NT2/D1 (cell line): ENCODE results near the gene NXPH4.

Source experiments
- SUZ12 ChIP-seq: IDR thresholded peaks from 2 replicates; pipeline ENCODE4 v1.6.1; 2011; ENCODE audit not compliant: insufficient read length, insufficient read depth; ENCODE audit errors: extremely low read depth
- YY1 ChIP-seq: IDR thresholded peaks from 2 replicates; pipeline ENCODE4 v1.6.1; 2011; ENCODE audit not compliant: insufficient read length, insufficient read depth

DNA sequence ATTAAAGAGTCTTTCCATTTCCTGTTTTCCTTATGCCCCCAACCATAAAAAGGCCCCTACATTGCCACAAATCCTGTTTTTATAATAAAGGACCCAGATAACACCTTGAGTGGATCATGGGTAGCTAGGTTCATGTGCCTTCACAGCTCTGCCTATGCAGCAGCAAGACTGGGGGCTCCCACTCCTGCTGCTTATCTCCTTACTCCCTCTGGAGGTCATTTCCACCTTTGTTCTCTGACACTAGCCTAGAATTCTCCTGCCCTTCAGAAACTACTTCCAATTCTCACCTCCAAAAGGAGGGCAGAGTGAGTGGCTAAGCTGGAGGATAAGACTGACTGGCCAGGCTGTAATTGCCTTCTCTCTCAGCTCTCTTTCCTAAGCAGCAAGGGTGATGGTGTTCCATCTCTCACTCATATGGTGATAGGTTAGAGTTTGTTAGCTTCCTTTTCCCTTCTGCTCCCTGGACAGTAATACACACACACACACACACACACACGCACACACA lies 54.4 kb downstream of the NXPH4 start:
- TF ChIP-seq YY1 (no peak), SUZ12 (no peak)
